ENCODE data around the gene FBXO3.

Gene FBXO3

GRCh38 chr11:33785609-33786008, 11.3 kb upstream of the FBXO3 start:
- no peak overlapping the region for H3K4me3 Mint-ChIP-seq
- H3K27me3 Mint-ChIP-seq (ENCODE audit: low read depth): peaks cover 15% of the 10 kb centered on the region
- H3K9me3 Mint-ChIP-seq: no peaks in the 10 kb centered on the region
- no peaks in the 10 kb centered on the region for H3K36me3 Mint-ChIP-seq (ENCODE audit: low read depth)
- TF ChIP-seq, protein P1, sequence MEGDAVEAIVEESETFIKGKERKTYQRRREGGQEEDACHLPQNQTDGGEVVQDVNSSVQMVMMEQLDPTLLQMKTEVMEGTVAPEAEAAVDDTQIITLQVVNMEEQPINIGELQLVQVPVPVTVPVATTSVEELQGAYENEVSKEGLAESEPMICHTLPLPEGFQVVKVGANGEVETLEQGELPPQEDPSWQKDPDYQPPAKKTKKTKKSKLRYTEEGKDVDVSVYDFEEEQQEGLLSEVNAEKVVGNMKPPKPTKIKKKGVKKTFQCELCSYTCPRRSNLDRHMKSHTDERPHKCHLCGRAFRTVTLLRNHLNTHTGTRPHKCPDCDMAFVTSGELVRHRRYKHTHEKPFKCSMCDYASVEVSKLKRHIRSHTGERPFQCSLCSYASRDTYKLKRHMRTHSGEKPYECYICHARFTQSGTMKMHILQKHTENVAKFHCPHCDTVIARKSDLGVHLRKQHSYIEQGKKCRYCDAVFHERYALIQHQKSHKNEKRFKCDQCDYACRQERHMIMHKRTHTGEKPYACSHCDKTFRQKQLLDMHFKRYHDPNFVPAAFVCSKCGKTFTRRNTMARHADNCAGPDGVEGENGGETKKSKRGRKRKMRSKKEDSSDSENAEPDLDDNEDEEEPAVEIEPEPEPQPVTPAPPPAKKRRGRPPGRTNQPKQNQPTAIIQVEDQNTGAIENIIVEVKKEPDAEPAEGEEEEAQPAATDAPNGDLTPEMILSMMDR (IDR thresholded peaks at IDR 0.05; ENCODE audit: unreplicated experiment in 3 of 3): no peak
- H3K4me1 Mint-ChIP-seq: peaks cover 5% of the 10 kb centered on the region
- H3K27ac Mint-ChIP-seq: no peak overlapping the region

- no peaks in the 10 kb centered on the region for H3K9me3 Mint-ChIP-seq
Observed at GRCh38 chr11:33779849-33780528, 5.7 kb upstream of the FBXO3 start.

DNA sequence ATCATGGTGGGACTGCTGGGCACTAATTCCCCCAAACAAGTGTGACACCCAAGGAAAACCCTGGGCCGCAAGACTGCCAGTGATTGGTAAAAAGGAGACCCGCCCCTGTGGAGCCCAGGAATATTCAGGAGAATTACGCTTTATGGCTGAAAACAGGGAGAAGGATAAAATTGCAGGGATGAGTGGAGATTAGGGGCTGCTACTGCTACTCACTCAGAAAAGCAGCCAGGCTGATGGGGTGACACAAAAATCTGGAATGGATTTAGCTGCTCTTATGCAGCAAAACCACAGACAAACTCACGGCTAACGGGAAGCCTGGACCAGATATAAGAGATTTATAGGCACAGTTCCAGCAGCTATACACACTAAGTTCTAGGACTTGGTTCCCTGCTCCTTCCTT, 4.4 kb upstream of the FBXO3 start:
- H3K4me1 Mint-ChIP-seq: peaks cover 30% of the 10 kb centered on the region
- TF ChIP-seq, protein P1 (IDR thresholded peaks at IDR 0.05; ENCODE audit: unreplicated experiment in 3 of 3): no peak
- H3K27me3 Mint-ChIP-seq (ENCODE audit: low read depth): peaks cover 16% of the 10 kb centered on the region
- peak overlapping the region in 2 of 3 experiments; percentile 22 to 66 for H3K4me3 Mint-ChIP-seq
- no peaks in the 10 kb centered on the region for H3K36me3 Mint-ChIP-seq (ENCODE audit: low read depth)
- no peaks in the 10 kb centered on the region for H3K9me3 Mint-ChIP-seq
- H3K27ac Mint-ChIP-seq: peak overlapping the region in 2 of 3 experiments; percentile 35 to 72

More at GRCh38 chr11:33779849-33780528, 5.7 kb upstream of the FBXO3 start:
- Mint-ChIP-seq H3K4me3 (peak overlapping the region in 2 of 3 experiments; percentile 8 to 10), H3K27ac (peak overlapping the region; percentile 21 to 63 (median 34)), H3K4me1 (peaks cover 28% of the 10 kb centered on the region), H3K36me3 (ENCODE audit: low read depth) (no peaks in the 10 kb centered on the region), H3K27me3 (ENCODE audit: low read depth) (peaks cover 16% of the 10 kb centered on the region)
- TF ChIP-seq, protein P1 (IDR thresholded peaks at IDR 0.05; ENCODE audit: unreplicated experiment in 3 of 3): no peak

GRCh38 chr11:33777906-33778305, 3.6 kb upstream of the FBXO3 start:
- Mint-ChIP-seq H3K27me3 (ENCODE audit: low read depth) (peaks cover 16% of the 10 kb centered on the region), H3K4me3 (no peak overlapping the region), H3K36me3 (ENCODE audit: low read depth) (no peaks in the 10 kb centered on the region), H3K27ac (no peak overlapping the region), H3K9me3 (no peaks in the 10 kb centered on the region), H3K4me1 (peaks cover 31% of the 10 kb centered on the region)
- TF ChIP-seq, protein P1 (IDR thresholded peaks at IDR 0.05; ENCODE audit: unreplicated experiment in 3 of 3): no peak

GRCh38 chr11:33775832-33776470, 1.6 kb upstream of the FBXO3 start:
- Mint-ChIP-seq H3K9me3 (no peaks in the 10 kb centered on the region), H3K4me1 (peaks cover 38% of the 10 kb centered on the region), H3K27me3 (ENCODE audit: low read depth) (peaks cover 16% of the 10 kb centered on the region), H3K4me3 (peak overlapping the region; percentile 92 to 99 (median 97)), H3K36me3 (ENCODE audit: low read depth) (no peaks in the 10 kb centered on the region), H3K27ac (peak overlapping the region; percentile 21 to 82 (median 30))
- TF ChIP-seq, protein P1 (IDR thresholded peaks at IDR 0.05; ENCODE audit: unreplicated experiment in 3 of 3): no peak
